Activated CD4-positive, alpha-beta T cell treated with anti-CD3 and anti-CD28 coated beads, Interleukin-2, amount 10 ng/mL, durations not matched to agents 24 days and 14 days (primary cell): ENCODE measurements around the gene HNRNPL. TPM values are rescaled to one million over a fixed set of nuclear protein-coding genes. Genes with fewer than 3 reads are reported as not detected.

ENCODE experiments used
- DNase-seq: peaks from one replicate; pipeline ENCODE4 v3.0.0; 2022
- H3K27ac Mint-ChIP-seq: one replicate; pipeline ENCODE4 v1.8.0; 2022; ENCODE audit warnings: mild to moderate bottlenecking, mixed read lengths
- H3K27me3 Mint-ChIP-seq: one replicate; pipeline ENCODE4 v1.8.0; 2022; ENCODE audit warnings: mixed read lengths
- H3K36me3 Mint-ChIP-seq: one replicate; pipeline ENCODE4 v1.8.0; 2022; ENCODE audit warnings: low read depth, mild to moderate bottlenecking, mixed read lengths
- H3K4me1 Mint-ChIP-seq: one replicate; pipeline ENCODE4 v1.8.0; 2021; ENCODE audit warnings: mixed read lengths
- H3K4me3 Mint-ChIP-seq: one replicate; pipeline ENCODE4 v1.8.0; 2022; ENCODE audit warnings: mild to moderate bottlenecking, moderate library complexity, mixed read lengths
- H3K9me3 Mint-ChIP-seq: one replicate; pipeline ENCODE4 v1.8.0; 2021; ENCODE audit warnings: mixed read lengths
- intact Hi-C: fragments of 100-400 bp; cut with micrococcal nuclease; formaldehyde crosslinking; loops from one replicate; pipeline ENCODE4 v1.15.1; 2023
- total RNA-seq: library from RNA; stranded (reverse); gene quantifications from 2 replicates; pipeline ENCODE4 v1.2.3, GENCODE V29; 2022

HNRNPL gene
- total RNA-seq, 1 donor from 2014 or later = 686 TPM

GRCh38 chr19:38845374-38846024 is 4.3 kb downstream of the HNRNPL start:
- H3K9me3 Mint-ChIP-seq = no peaks in the 10 kb centered on the region
- H3K4me1 Mint-ChIP-seq = peaks cover 57% of the 10 kb centered on the region
- DNase-seq = peak; percentile 57
- peak overlapping the region; percentile 50 for H3K4me3 Mint-ChIP-seq
- peak overlapping the region; percentile 82 for H3K27ac Mint-ChIP-seq
- intact Hi-C loops = no loop called here
- H3K36me3 Mint-ChIP-seq = peaks cover 82% of the 10 kb centered on the region
- H3K27me3 Mint-ChIP-seq = no peaks in the 10 kb centered on the region

- intact Hi-C loops = no loop called here
- Mint-ChIP-seq H3K4me3 (peak overlapping the region; percentile 82), H3K36me3 (peaks cover 93% of the 10 kb centered on the region), H3K9me3 (no peaks in the 10 kb centered on the region), H3K27ac (peak overlapping the region; percentile 95), H3K4me1 (peaks cover 62% of the 10 kb centered on the region), H3K27me3 (no peaks in the 10 kb centered on the region)
- DNase-seq = no peak
Measured at GRCh38 chr19:38844093-38844686, 5.6 kb downstream of the HNRNPL start.

GRCh38 chr19:38843175-38843758 is 6.5 kb downstream of the HNRNPL start:
- peak overlapping the region; percentile 95 for H3K27ac Mint-ChIP-seq
- intact Hi-C loops = no loop called here
- no peak for DNase-seq
- peaks cover 64% of the 10 kb centered on the region for H3K4me1 Mint-ChIP-seq
- H3K9me3 Mint-ChIP-seq = no peaks in the 10 kb centered on the region
- no peaks in the 10 kb centered on the region for H3K27me3 Mint-ChIP-seq
- H3K36me3 Mint-ChIP-seq = peaks cover 93% of the 10 kb centered on the region
- H3K4me3 Mint-ChIP-seq = peak overlapping the region; percentile 82

- intact Hi-C loops = loop anchor here (1.0 kb wide), 1 partner anchor 11 kb away; the partner anchor contains the start of gene ECH1
- no peaks in the 10 kb centered on the region for H3K27me3 Mint-ChIP-seq
- peak; percentile 91 for DNase-seq
- peak overlapping the region; percentile 95 for H3K27ac Mint-ChIP-seq
- H3K36me3 Mint-ChIP-seq = peaks cover 91% of the 10 kb centered on the region
- peak overlapping the region; percentile 82 for H3K4me3 Mint-ChIP-seq
- H3K4me1 Mint-ChIP-seq = peaks cover 60% of the 10 kb centered on the region
- H3K9me3 Mint-ChIP-seq = no peaks in the 10 kb centered on the region
Measured at GRCh38 chr19:38842439-38843174, 7.2 kb downstream of the HNRNPL start.

GRCh38 chr19:38841787-38842438 is 7.9 kb downstream of the HNRNPL start:
- H3K4me3 Mint-ChIP-seq = peak overlapping the region; percentile 82

GRCh38 chr19:38841180-38841766 is 8.5 kb downstream of the HNRNPL start:
- H3K4me3 Mint-ChIP-seq = peak overlapping the region; percentile 82

More at GRCh38 chr19:38841787-38842438, 7.9 kb downstream of the HNRNPL start:
- H3K27me3 Mint-ChIP-seq = no peaks in the 10 kb centered on the region
- H3K4me1 Mint-ChIP-seq = peaks cover 60% of the 10 kb centered on the region
- peak; percentile 84 for DNase-seq
- peak overlapping the region; percentile 95 for H3K27ac Mint-ChIP-seq
- no peaks in the 10 kb centered on the region for H3K9me3 Mint-ChIP-seq
- intact Hi-C loops = loop anchor here (1.0 kb wide), 1 partner anchor 11 kb away; the partner anchor contains the start of gene ECH1
- peaks cover 90% of the 10 kb centered on the region for H3K36me3 Mint-ChIP-seq

GRCh38 chr19:38840583-38840968 is 9.2 kb downstream of the HNRNPL start:
- no peaks in the 10 kb centered on the region for H3K27me3 Mint-ChIP-seq

More at GRCh38 chr19:38841180-38841766, 8.5 kb downstream of the HNRNPL start:
- Mint-ChIP-seq H3K27me3 (no peaks in the 10 kb centered on the region), H3K27ac (peak overlapping the region; percentile 74), H3K36me3 (peaks cover 92% of the 10 kb centered on the region), H3K4me1 (peaks cover 58% of the 10 kb centered on the region), H3K9me3 (no peaks in the 10 kb centered on the region)
- intact Hi-C loops = no loop called here
- DNase-seq = no peak

GRCh38 chr19:38839816-38840582 is 9.8 kb downstream of the HNRNPL start:
- intact Hi-C loops = no loop called here
- H3K4me1 Mint-ChIP-seq = peaks cover 53% of the 10 kb centered on the region
- no peak for DNase-seq
- H3K27ac Mint-ChIP-seq = peak overlapping the region; percentile 77
- peaks cover 91% of the 10 kb centered on the region for H3K36me3 Mint-ChIP-seq
- H3K9me3 Mint-ChIP-seq = no peaks in the 10 kb centered on the region
- H3K4me3 Mint-ChIP-seq = peak overlapping the region; percentile 52
- no peaks in the 10 kb centered on the region for H3K27me3 Mint-ChIP-seq

More at GRCh38 chr19:38840583-38840968, 9.2 kb downstream of the HNRNPL start:
- peaks cover 92% of the 10 kb centered on the region for H3K36me3 Mint-ChIP-seq
- intact Hi-C loops = no loop called here
- peaks cover 56% of the 10 kb centered on the region for H3K4me1 Mint-ChIP-seq
- peak overlapping the region; percentile 74 for H3K27ac Mint-ChIP-seq
- no peaks in the 10 kb centered on the region for H3K9me3 Mint-ChIP-seq
- peak overlapping the region; percentile 82 for H3K4me3 Mint-ChIP-seq
- DNase-seq = no peak

- H3K9me3 Mint-ChIP-seq = no peaks in the 10 kb centered on the region
- peak overlapping the region; percentile 16 for H3K4me3 Mint-ChIP-seq
- intact Hi-C loops = no loop called here
- H3K27me3 Mint-ChIP-seq = no peaks in the 10 kb centered on the region
- DNase-seq = no peak
- H3K27ac Mint-ChIP-seq = peak overlapping the region; percentile 85
- H3K36me3 Mint-ChIP-seq = peaks cover 84% of the 10 kb centered on the region
- H3K4me1 Mint-ChIP-seq = peaks cover 48% of the 10 kb centered on the region
Measured at GRCh38 chr19:38838986-38839761, 10.6 kb downstream of the HNRNPL start.

- Mint-ChIP-seq H3K36me3 (peaks cover 77% of the 10 kb centered on the region), H3K4me3 (peak overlapping the region; percentile 28), H3K27ac (peak overlapping the region; percentile 85), H3K9me3 (no peaks in the 10 kb centered on the region), H3K27me3 (no peaks in the 10 kb centered on the region), H3K4me1 (peaks cover 41% of the 10 kb centered on the region)
- no peak for DNase-seq
- intact Hi-C loops = no loop called here
Measured at GRCh38 chr19:38838208-38838985, 11.4 kb downstream of the HNRNPL start.

GRCh38 chr19:38837656-38838121 is 12.1 kb downstream of the HNRNPL start:
- intact Hi-C loops = no loop called here
- Mint-ChIP-seq H3K36me3 (peaks cover 69% of the 10 kb centered on the region), H3K27me3 (no peaks in the 10 kb centered on the region), H3K4me1 (peaks cover 34% of the 10 kb centered on the region), H3K9me3 (no peaks in the 10 kb centered on the region), H3K27ac (peak overlapping the region; percentile 48), H3K4me3 (no peak overlapping the region)
- DNase-seq = no peak
